ENCODE results near the gene TMCC1. TPM values are rescaled to one million over a fixed set of nuclear protein-coding genes. Genes with fewer than 3 reads are reported as not detected.

TMCC1 gene
- total RNA-seq, 1 donor: 11.2 TPM

DNA sequence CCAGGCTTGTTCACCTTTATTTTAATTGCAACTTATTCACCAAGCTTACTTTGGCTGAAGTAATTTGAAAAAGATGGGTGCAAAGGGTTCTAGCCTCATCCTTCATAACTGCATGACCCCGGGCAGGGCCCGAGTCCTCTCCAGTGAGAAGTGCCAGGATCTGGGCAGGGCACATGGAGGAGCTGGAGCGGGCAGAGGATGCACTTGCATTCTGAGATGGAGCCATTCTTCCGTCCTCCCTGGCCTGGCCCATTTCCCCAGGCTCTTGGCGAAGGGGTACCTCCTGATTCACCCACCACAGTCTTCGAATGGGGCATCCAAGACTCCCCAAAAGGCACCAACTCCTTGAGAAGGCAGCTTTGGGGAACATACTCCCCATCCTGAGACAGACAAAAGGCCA lies 264.5 kb downstream of the TMCC1 start:
- TF ChIP-seq, protein P1, sequence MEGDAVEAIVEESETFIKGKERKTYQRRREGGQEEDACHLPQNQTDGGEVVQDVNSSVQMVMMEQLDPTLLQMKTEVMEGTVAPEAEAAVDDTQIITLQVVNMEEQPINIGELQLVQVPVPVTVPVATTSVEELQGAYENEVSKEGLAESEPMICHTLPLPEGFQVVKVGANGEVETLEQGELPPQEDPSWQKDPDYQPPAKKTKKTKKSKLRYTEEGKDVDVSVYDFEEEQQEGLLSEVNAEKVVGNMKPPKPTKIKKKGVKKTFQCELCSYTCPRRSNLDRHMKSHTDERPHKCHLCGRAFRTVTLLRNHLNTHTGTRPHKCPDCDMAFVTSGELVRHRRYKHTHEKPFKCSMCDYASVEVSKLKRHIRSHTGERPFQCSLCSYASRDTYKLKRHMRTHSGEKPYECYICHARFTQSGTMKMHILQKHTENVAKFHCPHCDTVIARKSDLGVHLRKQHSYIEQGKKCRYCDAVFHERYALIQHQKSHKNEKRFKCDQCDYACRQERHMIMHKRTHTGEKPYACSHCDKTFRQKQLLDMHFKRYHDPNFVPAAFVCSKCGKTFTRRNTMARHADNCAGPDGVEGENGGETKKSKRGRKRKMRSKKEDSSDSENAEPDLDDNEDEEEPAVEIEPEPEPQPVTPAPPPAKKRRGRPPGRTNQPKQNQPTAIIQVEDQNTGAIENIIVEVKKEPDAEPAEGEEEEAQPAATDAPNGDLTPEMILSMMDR (IDR thresholded peaks at IDR 0.05; ENCODE audit: insufficient read depth, low read depth, low read length): no peak
- H3K4me3 ChIP-seq (ENCODE audit: low read depth, low read length): no peak overlapping the region
- no peak for DNase-seq (ENCODE audit: low read depth)

DNA sequence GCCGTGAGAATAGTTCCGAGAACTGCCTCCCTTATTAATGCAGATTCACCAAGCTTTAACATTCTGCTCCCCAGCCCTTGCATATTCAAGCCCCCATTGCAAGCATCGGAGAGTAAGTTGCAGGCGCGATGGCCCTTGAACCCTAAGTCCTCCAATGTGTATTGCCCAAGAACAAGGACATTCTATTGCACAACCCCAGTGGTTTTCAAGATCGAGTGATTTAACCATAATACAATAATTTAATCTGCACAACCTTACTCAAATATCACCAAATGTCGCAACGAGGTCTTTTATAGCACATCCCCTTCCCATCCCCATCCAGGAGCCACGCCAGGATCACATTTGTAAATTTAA lies 265.4 kb downstream of the TMCC1 start:
- TF ChIP-seq, protein P1 (IDR thresholded peaks at IDR 0.05; ENCODE audit: insufficient read depth, low read depth, low read length): no peak
- H3K4me3 ChIP-seq (ENCODE audit: low read depth, low read length): peak overlapping the region; percentile 2
- DNase-seq (ENCODE audit: low read depth): peak; percentile 85

DNA sequence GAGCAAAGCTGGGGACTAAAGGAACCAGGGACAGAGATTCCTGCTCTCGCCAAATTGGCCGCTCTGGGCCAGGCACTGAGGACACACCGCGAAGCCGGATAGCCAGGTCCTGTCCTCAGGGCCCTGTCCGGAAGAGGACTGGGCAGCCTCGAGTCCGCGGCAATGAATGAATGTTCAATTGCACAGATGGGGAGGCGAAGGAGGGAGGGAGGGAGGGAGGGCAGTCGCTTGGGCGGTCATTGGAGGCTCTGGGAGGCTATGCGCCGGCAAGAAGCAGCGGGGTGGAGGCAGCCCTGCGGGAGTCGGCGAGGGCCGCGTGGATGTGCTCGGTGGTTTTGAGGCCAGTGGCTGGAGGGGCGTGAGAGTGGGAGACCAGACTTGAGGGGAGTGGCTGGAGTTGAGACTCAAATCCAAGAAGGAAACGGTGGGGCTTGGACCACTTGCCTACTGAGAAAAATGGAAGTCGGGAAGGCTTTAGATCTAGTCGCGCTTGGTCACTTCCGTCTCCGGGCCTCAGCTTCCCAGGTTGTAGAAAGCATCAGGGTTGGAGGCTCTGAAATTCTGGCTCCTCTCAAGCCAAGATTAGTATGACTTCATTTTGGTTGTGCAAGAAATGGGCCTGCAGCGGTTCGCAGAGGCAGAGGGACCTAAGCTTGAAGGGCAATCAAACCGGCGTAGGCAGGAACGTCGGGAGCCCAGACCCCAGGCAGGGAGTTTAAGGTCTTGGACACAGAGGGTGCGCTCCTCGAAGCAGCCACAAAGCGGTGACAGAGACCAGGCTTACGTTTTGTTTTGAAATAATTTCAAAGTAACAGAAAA lies 266.0 kb downstream of the TMCC1 start:
- peak; percentile 88 for DNase-seq (ENCODE audit: low read depth)
- TF ChIP-seq, protein P1 (IDR thresholded peaks at IDR 0.05; ENCODE audit: insufficient read depth, low read depth, low read length): peak; percentile 75
- peak overlapping the region; percentile 51 for H3K4me3 ChIP-seq (ENCODE audit: low read depth, low read length)

DNA sequence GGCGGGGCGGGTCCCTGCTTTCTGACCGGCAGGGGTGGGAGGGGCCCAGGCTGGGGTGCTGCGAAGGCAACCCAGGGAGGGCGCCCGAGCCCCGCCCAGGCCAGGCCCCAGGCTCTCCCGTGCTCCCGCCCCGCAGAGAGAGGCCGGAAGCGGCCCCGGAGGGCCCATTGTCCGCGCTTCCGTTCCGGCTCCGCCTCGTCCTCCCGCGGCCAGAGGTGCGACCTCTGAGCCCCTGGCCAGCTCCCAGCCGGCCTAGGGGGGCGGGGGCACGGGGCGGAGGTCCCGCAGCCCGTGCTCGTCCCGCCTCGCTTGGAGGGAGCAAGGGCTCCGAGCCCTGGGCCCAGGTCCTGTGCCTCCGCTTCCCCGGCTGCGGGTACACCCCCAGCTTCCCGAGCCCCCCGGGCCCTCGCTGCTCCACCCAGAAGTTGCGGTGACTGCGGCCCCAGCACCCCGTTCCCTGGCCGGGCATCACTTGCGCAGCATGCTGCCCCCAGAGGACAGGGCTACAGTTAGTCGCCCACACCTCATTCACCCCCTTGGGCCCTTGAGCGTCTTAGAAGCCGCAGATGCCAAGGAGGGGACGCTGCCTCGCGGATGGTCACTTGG lies 266.7 kb downstream of the TMCC1 start:
- peak; percentile 81 for DNase-seq (ENCODE audit: low read depth)
- TF ChIP-seq, protein P1 (IDR thresholded peaks at IDR 0.05; ENCODE audit: insufficient read depth, low read depth, low read length): peak; percentile 14
- peak overlapping the region; percentile 51 for H3K4me3 ChIP-seq (ENCODE audit: low read depth, low read length)

DNA sequence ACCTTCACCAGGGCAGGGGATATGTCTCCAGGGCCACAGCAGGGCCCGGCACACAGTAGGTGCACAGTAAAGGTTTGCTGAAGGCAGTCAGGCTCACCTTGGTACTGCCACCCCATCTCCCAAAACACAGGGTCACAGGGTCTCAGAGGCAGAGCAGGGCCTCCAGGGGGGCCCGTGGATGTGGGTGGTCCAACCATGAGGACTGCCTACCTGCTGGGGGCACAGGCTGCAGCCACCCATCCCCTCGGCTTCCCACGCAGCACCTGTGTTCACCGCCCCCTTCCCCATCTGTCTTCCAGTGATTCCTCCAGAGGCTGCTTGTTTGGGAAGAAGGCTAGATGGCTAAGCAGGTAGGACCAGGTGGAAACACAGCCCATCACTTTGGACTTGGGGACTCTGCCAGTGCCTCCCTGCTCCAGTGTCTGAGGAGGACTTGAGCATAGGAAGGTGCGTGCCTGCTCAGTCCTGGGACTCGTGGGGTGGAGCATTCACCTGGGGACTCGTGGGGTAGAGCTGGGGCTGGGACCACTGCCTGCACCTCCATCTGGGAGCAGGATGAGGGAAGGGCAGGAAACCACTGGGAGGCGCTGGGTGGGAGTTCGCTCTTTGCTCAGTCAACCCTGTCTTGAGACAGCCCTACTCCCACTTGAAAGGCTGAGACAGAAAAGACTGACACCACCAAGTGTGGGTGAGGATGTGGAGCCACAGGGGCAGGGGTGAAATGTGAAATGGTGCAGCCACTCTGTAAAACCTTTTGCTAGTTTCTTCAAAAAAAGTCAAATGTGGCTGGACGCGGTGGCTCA lies 268.2 kb downstream of the TMCC1 start:
- DNase-seq (ENCODE audit: low read depth): no peak
- no peak overlapping the region for H3K4me3 ChIP-seq (ENCODE audit: low read depth, low read length)
- TF ChIP-seq, protein P1 (IDR thresholded peaks at IDR 0.05; ENCODE audit: insufficient read depth, low read depth, low read length): no peak

DNA sequence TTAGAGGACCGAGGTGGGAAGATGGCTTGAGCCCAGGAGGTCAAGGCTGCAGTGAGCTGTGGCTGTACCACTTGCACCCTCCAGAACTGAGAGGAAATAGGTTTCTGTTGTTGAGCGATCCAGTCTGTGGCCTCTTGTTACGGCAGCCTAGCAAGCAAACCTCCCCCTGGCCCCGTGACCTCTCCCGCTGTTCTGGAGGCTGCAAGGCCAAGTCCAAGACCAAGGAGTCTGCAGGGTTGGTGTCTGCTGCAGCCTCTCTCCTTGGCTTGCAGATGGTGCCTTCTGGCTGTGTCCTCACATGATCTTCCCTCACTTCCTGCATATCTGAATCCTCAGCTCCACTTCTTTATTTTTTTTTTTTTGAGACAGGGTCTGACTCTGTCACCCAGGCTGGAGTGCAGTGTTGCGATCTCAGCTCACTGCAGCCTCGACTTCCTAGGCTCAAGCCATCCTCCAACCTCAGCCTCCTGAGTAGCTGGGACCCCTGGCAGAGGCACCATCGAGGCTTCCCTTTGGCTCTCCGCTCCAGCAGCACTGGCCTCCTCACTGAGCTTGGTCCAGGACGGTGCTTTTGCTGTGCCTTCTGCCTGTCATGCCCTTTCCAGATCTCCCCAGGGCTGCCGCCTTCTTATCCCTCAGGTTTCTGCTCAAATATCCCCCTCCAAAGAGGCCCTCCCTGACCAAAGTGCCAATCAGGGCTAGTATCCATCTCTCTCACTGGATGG lies 269.0 kb downstream of the TMCC1 start:
- H3K4me3 ChIP-seq (ENCODE audit: low read depth, low read length): no peak overlapping the region
- TF ChIP-seq, protein P1 (IDR thresholded peaks at IDR 0.05; ENCODE audit: insufficient read depth, low read depth, low read length): no peak
- DNase-seq (ENCODE audit: low read depth): peak; percentile 51
